ENCODE data around the gene GPC1. TPM values are rescaled to one million over a fixed set of nuclear protein-coding genes. Genes with fewer than 3 reads are reported as not detected.
A peak's percentile ranks its signal among the peaks of the same experiment; 100 is the strongest.
"Not testable (repeated sequence)": the region's sequence is repeated elsewhere in the genome, so short reads cannot be mapped to it uniquely, and the experiment has no call there.

GPC1 gene
- polyA plus RNA-seq, 1 donor from 2014 or later = 0.26 TPM

DNA sequence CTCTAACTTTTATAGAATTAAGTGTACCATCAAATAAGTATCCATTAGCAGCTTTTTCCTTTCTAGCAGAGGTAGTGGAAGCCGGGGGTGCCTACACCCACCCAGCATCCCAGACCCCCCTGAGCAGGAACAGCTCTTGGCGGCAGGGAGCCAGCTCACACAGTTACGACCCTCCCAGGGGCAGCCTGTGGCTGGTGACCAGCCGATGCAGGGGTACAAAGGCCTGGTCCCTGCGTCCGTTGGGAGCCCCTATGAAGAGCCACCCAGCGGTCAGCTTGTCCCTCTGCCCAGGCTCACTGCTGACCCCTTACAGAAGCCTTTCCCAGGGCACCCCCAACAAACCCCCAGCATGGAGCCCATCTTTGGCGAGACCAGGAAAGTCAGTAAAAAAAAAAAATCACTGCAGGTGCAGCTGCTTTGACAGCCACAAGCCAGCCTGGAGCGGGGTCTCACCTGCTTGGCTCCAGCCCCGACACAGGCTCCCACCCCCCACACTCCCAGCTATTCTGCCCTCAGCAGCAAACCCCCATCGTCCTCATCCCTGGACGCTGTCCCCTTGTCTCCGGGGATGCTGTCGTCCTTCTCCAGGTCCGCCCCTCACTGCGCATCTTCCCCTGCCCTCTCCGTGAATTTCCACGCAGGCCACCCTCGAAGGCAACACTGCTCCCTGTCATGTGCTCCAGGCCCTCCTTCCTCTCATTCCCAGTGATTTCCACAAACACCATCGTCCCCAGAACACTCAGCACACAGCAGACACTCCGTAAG, 43.1 kb downstream of the GPC1 start:
- H3K36me3 Mint-ChIP-seq = peaks cover 17% of the 10 kb centered on the region
- H3K9me3 Mint-ChIP-seq = peaks cover 6 to 11% (median 8%) of the 10 kb centered on the region in 3 donors
- no peak overlapping the region for H3K4me3 Mint-ChIP-seq
- no peaks in the 10 kb centered on the region for H3K4me1 Mint-ChIP-seq
- peak overlapping the region in 2 of 3 donors; percentile 39 to 45 for H3K27ac Mint-ChIP-seq
- no peaks in the 10 kb centered on the region for H3K27me3 Mint-ChIP-seq

DNA sequence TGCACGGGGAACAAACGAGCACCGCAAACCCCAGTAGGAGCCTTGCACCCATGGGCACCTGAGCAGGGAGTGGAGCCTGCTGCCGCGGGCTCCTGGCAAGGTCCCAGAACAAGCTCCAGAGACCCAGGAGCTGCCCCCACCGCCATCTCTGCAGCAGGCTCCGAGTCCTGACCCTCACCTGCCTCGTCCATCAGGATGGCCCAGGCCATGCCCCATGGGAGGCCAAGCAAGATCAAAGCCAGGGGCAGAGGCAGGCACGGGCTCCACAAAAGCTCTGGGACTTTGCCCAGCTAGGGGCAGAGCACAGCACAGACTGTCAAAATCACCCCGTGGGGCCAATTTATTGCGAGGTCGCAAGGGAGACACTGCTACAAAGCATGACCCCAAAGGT, 43.6 kb downstream of the GPC1 start:
- H3K4me3 Mint-ChIP-seq = no peak overlapping the region
- H3K4me1 Mint-ChIP-seq = no peaks in the 10 kb centered on the region
- peaks cover 20% of the 10 kb centered on the region for H3K36me3 Mint-ChIP-seq
- H3K9me3 Mint-ChIP-seq = peaks cover 2 to 13% (median 8%) of the 10 kb centered on the region in 3 donors
- no peaks in the 10 kb centered on the region for H3K27me3 Mint-ChIP-seq
- H3K27ac Mint-ChIP-seq = no peak overlapping the region

DNA sequence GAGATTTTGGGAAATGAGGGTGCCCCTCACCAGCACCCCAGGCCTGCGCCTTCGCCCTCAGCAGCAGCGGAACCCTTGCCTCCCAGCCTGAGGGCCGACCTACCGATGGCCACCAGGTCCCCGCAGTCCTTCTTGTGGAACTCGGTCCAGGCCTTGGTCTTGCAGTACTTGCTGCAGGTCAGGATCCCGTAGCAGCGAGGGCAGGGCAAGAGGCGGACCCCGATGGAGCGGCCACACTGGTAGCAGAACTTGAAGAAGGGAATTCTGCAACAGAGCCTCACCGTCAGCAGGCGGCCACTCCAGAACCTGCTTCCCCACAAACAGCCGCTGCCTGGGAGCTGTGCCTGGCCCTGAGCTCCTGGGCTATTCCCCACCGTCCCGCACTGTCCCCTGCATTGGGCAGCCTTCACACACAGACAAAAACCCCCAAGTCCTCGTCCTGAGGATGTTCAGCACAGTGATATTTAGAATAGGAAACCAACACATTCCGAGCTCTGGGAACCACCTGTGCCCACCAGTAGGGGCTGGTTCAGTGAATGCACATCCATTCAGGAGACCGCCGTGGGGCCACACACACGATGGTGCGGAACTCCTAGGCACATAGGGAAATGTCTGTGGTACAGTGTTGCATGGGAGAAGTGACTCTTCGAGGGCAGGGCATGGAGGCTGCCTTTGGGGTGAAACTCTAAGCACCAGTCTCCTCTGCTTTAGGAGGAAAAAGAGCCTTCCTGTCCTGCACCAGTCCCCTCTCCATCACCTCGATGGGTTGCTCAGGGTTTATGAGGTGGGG, 45.6 kb downstream of the GPC1 start:
- Mint-ChIP-seq H3K9me3 (peaks cover 3 to 11% (median 4%) of the 10 kb centered on the region in 3 donors), H3K36me3 (peaks cover 20% of the 10 kb centered on the region), H3K4me3 (no peak overlapping the region), H3K27me3 (no peaks in the 10 kb centered on the region), H3K4me1 (no peaks in the 10 kb centered on the region), H3K27ac (no peak overlapping the region)

DNA sequence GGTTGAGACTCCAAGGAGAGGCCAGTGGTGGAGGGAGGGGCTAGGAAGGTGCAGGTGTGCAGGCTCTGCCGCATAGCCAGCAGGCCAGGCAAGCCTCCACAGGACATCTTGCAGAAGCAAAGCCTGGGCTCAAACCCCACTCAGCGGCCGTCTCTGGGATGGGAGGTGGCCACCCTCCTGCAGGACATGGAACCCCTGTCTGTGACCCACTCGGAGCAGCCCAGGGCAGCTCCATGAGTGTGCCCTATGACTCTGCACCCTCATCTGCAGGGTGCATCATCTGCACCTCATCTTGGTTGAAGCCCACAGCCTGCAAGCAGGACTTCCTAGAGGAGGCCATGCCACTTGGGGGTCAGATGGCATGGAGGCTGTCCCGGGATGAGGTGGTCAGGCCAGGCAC, 46.3 kb downstream of the GPC1 start:
- Mint-ChIP-seq H3K4me3 (no peak overlapping the region), H3K4me1 (no peaks in the 10 kb centered on the region), H3K27ac (no peak overlapping the region), H3K9me3 (peaks cover 0 to 8% (median 2%) of the 10 kb centered on the region in 3 donors), H3K36me3 (peaks cover 14% of the 10 kb centered on the region), H3K27me3 (no peaks in the 10 kb centered on the region)

DNA sequence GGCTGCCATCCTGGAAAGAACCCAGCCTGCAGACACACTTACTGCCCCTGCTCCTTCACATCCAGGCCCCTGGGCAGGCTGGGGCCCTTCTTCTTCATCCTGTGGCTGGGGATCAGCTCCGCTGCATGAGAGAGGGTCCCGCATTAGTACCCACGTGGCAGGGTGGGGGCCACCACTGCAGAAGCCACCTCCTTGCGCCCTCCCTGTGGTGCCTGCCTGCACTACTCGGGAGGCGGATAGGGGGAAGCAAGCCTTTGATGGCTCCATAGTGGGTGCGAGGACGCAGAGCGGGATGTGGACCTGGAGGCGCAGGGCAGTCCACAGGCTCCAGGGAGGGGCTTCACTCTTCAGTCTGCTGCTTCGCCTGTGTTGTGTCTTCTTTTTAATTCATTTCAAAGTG, 46.7 kb downstream of the GPC1 start:
- Mint-ChIP-seq H3K4me1 (no peaks in the 10 kb centered on the region), H3K4me3 (no peak overlapping the region), H3K27me3 (no peaks in the 10 kb centered on the region), H3K36me3 (peaks cover 13% of the 10 kb centered on the region), H3K27ac (no peak overlapping the region), H3K9me3 (peaks cover 0 to 11% (median 2%) of the 10 kb centered on the region in 3 donors)

DNA sequence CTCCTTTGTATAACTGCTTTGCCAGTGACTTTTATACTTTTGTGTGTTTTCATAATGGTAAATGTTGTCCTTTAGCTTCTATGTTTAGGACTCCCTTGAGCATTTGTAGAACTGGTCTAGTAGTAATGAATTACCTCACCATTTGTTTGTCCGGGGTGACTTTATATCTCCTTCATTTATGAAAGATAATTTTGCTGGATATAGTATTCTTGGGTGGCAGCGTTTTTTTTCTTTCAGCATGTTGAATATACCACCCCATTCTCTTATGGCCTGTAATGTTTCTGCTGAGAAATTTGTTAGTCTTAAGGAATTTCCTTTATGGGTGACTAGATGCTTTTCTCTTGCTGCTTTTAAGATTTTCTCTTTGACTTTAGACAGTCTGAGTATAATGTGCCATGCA, 56.0 kb downstream of the GPC1 start:
- H3K4me1 Mint-ChIP-seq = no peaks in the 10 kb centered on the region
- H3K36me3 Mint-ChIP-seq = peaks cover 24% of the 10 kb centered on the region
- no peaks in the 10 kb centered on the region for H3K27me3 Mint-ChIP-seq
- H3K9me3 Mint-ChIP-seq = peaks cover 13 to 42% (median 31%) of the 10 kb centered on the region in 3 donors
- peak overlapping the region in 1 of 4 donors; percentile 49 for H3K4me3 Mint-ChIP-seq
- no peak overlapping the region for H3K27ac Mint-ChIP-seq

DNA sequence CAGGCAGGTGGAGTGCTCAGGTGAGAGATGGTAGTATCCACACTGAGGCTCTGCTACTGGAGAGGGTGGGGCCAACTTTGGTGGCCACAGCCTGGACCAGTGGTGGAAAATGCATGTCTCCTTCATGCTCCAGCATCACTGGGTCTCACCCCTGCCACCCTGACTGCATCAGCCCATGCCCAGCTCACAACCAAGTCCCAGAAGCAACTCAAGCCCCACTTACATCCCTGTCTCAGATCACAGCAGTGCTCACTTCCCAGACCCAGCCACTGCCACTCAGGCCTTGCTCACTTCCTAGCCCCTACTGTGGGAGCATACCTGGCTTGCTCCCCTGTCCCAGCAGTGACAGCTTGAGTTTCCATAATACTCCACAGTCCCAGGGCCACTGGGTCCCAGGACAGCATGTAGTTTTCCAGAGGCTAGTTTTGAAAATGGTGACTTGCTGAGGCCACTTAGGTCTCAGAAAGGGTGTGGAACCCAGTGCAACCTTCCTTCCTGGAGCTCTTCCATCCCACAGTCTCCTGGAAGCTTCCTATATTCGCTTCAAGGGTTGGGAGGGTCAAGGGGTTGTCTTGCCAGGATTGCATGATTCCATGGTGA, 58.8 kb downstream of the GPC1 start:
- Mint-ChIP-seq H3K9me3 (peaks cover 8 to 24% (median 22%) of the 10 kb centered on the region in 3 donors), H3K36me3 (peaks cover 33% of the 10 kb centered on the region), H3K4me1 (no peaks in the 10 kb centered on the region)

DNA sequence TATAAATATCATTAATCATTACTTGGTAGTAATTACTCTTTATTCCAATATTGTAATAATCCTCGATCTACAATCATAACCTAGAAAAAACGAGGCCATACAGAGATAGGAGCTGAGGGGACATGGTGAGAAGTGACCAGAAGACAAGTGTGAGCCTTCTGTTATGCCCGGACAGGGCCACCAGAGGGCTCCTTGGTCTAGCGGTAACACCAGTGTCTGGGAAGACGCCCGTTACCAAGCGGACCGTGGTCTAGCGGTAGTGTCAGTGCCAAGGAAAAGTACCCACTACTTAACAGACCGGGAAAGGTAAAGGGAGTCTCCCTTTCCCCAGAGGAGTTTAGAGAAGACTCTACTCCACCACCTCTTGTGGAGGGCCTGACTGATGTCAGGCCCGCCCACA, 59.5 kb downstream of the GPC1 start:
- not testable (repeated sequence) for H3K27me3 Mint-ChIP-seq, H3K27ac Mint-ChIP-seq, H3K4me1 Mint-ChIP-seq, H3K4me3 Mint-ChIP-seq
- Mint-ChIP-seq H3K36me3 (peaks cover 30% of the 10 kb centered on the region), H3K9me3 (peaks cover 6 to 20% (median 18%) of the 10 kb centered on the region in 3 donors)

More for the DNA sequence above, 58.8 kb downstream of the GPC1 start:
- Mint-ChIP-seq H3K4me3 (no peak overlapping the region), H3K27ac (no peak overlapping the region), H3K27me3 (no peaks in the 10 kb centered on the region)

DNA sequence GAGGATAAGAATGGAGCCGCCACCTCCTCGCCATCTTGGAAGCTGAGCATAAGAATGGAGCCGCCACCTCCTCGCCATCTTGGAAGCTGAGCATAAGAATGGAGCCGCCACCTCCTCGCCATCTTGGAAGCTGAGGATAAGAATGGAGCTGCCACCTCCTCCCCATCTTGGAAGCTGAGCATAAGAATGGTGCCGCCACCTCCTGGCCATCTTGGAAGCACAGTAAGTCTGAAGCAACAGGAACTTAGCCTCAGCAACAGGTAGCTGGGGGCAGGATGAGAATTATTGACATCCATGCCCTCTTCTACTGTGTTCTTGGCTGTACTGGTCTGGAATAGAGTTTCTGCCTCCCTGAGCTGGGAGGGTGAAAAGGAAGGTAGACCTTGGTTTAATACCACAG, 61.6 kb downstream of the GPC1 start:
- H3K4me1 Mint-ChIP-seq, H3K9me3 Mint-ChIP-seq, H3K4me3 Mint-ChIP-seq, H3K27ac Mint-ChIP-seq, H3K27me3 Mint-ChIP-seq: not testable (repeated sequence)
- H3K36me3 Mint-ChIP-seq = peaks cover 25% of the 10 kb centered on the region

DNA sequence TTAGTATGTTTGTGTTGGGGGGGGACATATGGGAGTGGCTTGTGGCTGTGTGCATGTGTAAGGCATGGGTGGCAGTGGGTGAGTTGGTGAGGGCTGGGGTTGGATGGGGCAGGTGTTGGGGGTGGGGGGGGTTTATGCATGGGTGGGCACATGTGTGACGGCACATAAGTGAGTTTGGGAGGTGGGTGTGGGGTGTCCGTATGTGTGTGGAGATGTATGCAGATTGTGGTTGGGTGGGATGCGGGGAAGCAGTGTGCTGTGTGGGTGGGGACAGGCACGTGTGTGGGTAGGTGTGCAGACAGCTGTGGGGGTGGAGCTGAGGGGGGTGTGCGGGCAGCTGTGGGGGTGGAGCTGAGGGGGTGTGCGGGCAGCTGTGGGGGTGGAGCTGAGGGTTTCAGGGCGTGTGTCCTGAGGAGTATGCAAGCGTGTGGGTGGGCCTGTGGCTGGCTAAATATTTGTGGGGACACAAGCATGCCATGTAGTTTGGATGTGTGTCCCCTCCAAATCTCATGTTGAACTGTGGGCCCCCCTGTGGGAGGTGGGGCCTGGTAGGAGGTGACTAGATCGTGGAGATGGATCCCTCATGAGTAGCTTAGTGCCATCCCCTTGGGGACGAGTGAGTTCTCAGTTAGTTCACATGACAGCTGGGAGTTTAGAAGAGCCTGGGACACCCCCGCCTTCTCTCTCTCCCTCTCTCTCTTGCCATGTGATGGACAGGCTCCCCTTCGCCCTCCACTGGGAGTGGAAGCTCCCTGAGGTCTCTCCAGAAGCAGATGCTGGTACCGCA, 62.9 kb downstream of the GPC1 start:
- Mint-ChIP-seq H3K4me1 (no peaks in the 10 kb centered on the region), H3K27ac (no peak overlapping the region), H3K4me3 (no peak overlapping the region), H3K36me3 (peaks cover 24% of the 10 kb centered on the region), H3K9me3 (peaks cover 2 to 4% (median 3%) of the 10 kb centered on the region in 3 donors), H3K27me3 (no peaks in the 10 kb centered on the region)

DNA sequence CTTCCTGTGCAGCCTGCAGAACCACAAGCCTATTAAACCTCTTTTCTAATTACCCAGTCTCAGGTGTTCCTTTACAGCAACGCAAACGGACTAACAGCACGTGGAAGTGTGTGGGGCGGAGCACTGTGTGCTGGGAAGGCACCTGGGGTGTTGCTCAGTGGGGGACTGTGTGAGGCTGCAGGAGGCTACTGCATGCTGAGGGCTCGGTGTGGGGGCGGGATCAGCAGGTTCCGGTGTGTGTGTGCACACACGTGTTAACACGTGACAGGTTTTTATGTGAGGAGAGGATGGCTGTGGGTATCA, 63.4 kb downstream of the GPC1 start:
- no peaks in the 10 kb centered on the region for H3K27me3 Mint-ChIP-seq
- peaks cover 0 to 2% (median 0%) of the 10 kb centered on the region in 3 donors for H3K9me3 Mint-ChIP-seq
- H3K4me3 Mint-ChIP-seq = no peak overlapping the region
- peaks cover 22% of the 10 kb centered on the region for H3K36me3 Mint-ChIP-seq
- H3K27ac Mint-ChIP-seq = no peak overlapping the region
- H3K4me1 Mint-ChIP-seq = no peaks in the 10 kb centered on the region

DNA sequence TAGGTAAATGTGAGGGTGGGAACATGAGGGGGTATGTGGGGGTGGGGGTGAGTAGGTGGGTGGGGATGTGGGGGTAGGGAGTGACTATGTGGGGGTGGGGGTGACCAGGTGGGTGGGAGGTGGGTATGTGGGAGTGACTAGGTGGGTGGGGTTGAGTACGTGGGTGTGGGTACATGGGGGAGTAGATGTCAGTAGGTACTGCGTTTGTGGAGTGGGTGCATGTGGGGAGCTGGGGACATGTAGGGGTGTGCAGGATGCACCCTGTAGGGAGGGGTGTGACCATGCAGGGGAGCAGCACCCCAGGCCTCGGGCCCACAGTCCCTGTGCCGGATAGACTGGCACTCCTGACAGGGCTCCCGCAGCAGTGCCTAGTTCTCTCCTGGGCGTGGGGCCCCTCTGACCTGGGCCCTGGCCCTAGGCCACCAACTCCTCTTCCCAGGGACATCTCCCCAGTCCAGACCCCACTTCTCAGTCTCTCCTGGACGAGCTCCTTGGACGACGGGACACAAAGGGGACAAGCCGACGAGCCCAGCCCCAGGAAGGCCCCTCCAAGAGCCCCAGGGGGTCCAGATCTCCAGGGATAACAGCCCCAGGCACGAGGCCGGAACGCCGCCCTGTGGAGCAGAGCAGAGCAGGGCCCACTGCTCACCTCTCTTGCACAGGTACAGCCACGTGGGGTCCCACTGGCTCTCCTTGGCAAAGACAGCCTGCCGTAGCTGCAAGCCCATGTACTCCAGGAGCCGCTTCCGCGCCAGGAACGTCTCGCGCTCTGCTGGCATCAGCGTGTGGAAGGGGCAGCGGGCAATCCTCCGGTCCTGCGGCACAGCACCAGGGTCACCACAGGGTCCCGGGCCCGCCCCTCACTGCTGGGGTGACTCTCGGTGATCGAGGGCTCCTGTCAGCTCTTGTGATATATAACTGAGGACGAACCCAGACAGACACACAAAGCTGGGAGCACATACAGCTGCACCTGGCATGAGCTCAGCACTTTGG, 64.1 kb downstream of the GPC1 start:
- peaks cover 22% of the 10 kb centered on the region for H3K36me3 Mint-ChIP-seq
- H3K27ac Mint-ChIP-seq = no peak overlapping the region
- H3K4me3 Mint-ChIP-seq = no peak overlapping the region
- no peaks in the 10 kb centered on the region for H3K4me1 Mint-ChIP-seq
- H3K27me3 Mint-ChIP-seq = no peaks in the 10 kb centered on the region
- H3K9me3 Mint-ChIP-seq = peaks cover 0 to 2% (median 0%) of the 10 kb centered on the region in 3 donors

DNA sequence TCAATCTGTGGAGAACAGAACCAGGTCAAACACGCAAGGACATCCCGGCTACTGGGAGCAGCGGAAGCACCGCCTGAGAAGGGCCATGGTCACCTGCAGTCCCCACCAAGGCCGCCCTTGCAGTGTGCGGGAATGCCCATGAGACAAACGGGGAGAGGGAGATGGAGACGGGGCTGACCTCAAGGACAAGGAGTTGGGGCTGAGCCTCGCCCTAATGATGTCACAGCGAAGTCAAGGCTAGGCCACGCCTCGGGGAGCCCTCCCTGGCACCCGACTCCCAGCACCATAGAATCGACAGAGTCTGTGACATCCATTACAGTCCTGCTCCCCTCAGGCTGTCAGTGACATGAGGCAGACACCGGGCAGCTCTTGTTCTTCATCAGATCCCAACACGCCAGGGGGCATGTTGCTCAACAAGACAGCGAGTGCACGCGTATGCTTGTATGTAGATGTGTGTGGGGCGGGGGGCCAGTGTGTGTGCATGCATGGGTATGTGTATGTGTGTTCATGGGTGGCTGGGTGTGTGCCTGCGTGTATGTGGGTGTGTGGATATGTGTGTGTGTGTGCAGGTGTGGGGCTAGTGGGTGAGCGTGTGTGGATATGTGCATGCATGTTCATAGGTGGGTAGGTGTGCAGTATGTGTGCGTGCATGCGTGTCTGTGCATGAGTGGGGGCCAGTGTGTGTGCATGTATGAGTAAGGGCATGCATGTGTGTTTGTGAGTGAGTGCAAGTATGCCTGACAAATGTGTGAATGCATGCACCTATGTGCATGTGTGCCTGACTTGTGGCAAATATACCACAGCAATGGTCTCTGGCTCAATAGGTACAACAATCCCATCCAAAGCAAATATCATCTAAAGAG, 65.3 kb downstream of the GPC1 start:
- Mint-ChIP-seq H3K4me3 (no peak overlapping the region), H3K4me1 (no peaks in the 10 kb centered on the region), H3K27ac (no peak overlapping the region), H3K27me3 (no peaks in the 10 kb centered on the region), H3K36me3 (peaks cover 20% of the 10 kb centered on the region), H3K9me3 (peaks cover 0 to under 1% (median 0%) of the 10 kb centered on the region in 3 donors)
